LNCAP (cell line): ENCODE measurements around the gene SDCBP2.

Experiments
- CTCF ChIP-seq: fragments of 450-650 bp; IDR thresholded peaks from 2 replicates; pipeline ENCODE4 v1.5.1; 2017; ENCODE audit warnings: mild to moderate bottlenecking

SDCBP2 gene

GRCh38 chr20:1337441-1337840 is 8.5 kb upstream of the SDCBP2 start:
- TF ChIP-seq CTCF: no peak

- TF ChIP-seq CTCF: no peak
Observed at GRCh38 chr20:1336699-1337367, 7.9 kb upstream of the SDCBP2 start.

GRCh38 chr20:1335961-1336698 is 7.2 kb upstream of the SDCBP2 start:
- TF ChIP-seq CTCF: no peak

- TF ChIP-seq CTCF: no peak
Observed at GRCh38 chr20:1334761-1335160, 5.8 kb upstream of the SDCBP2 start.

GRCh38 chr20:1334370-1334731 is 5.4 kb upstream of the SDCBP2 start:
- TF ChIP-seq CTCF: no peak

GRCh38 chr20:1333462-1334369 is 4.8 kb upstream of the SDCBP2 start:
- TF ChIP-seq CTCF: no peak

- no peak for TF ChIP-seq CTCF
Observed at GRCh38 chr20:1332749-1333300, 3.9 kb upstream of the SDCBP2 start.
